IMR-90 (cell line): ENCODE results near the gene NXN. TPM values are rescaled to one million over a fixed set of nuclear protein-coding genes. Genes with fewer than 3 reads are reported as not detected.

ENCODE experiments used
- ATAC-seq: fragments of 200-7000 bp; cut with Tn5 transposase; 2 replicates; pipeline ENCODE4 v1.9.1; 2020; ENCODE audit warnings: low read depth, mild to moderate bottlenecking, moderate library complexity
- BruUV-seq: library from RNA; stranded (reverse); fragments of 400-500 nt; replicated peaks from 2 replicates; lab custom pipeline; 2021; lab: Mats Ljungman, UMichigan
- CTCF ChIA-PET: fragments of 300-600 bp; formaldehyde crosslinking; extraction: SDS; loops from one replicate; lab custom pipeline; 2021; ENCODE audit warnings: antibody characterized with exemption; lab: Yijun Ruan, JAX
- POLR2A ChIA-PET: fragments of 300-600 bp; sonication (Branson Sonifier 250); formaldehyde crosslinking; loops from one replicate; lab custom pipeline; 2022; ENCODE audit warnings: antibody characterized with exemption; ENCODE audit not compliant: unreplicated experiment; lab: Charles Lee
- DNase-seq: peaks from one replicate; pipeline ENCODE4 v3.0.0; 2013
- H2AFZ ChIP-seq: replicated peaks from 2 replicates; pipeline ENCODE3; 2013; ENCODE audit warnings: low read length, mild to moderate bottlenecking; ENCODE audit not compliant: poor library complexity
- H2AK5ac ChIP-seq: 2 replicates; pipeline ENCODE4 v1.6.1; 2013; ENCODE audit warnings: low read depth, low read length, inconsistent platforms
- H2AK9ac ChIP-seq: replicated peaks from 2 replicates; pipeline ENCODE3; 2013; ENCODE audit warnings: mild to moderate bottlenecking, low read depth, low read length, moderate library complexity; ENCODE audit not compliant: poor library complexity
- H2BK120ac ChIP-seq: 2 replicates; pipeline ENCODE4 v1.6.1; 2013; ENCODE audit warnings: low read depth, low read length, inconsistent platforms
- H2BK15ac ChIP-seq: 3 replicates; pipeline ENCODE4 v1.6.1; 2013; ENCODE audit warnings: low read depth, low read length, inconsistent platforms
- H2BK20ac ChIP-seq: 2 replicates; pipeline ENCODE4 v1.6.1; 2013; ENCODE audit warnings: low read depth, mild to moderate bottlenecking, inconsistent platforms, low read length, moderate library complexity
- H2BK5ac ChIP-seq: 2 replicates; pipeline ENCODE4 v1.6.1; 2013; ENCODE audit warnings: mild to moderate bottlenecking, low read depth, low read length, inconsistent platforms; ENCODE audit not compliant: poor library complexity, severe bottlenecking
- H3K14ac ChIP-seq: replicated peaks from 2 replicates; pipeline ENCODE4 v1.6.1; 2013; ENCODE audit warnings: low read depth, low read length, inconsistent platforms
- H3K18ac ChIP-seq: 2 replicates; pipeline ENCODE4 v1.6.1; 2013; ENCODE audit warnings: low read depth, low read length, control low read depth
- H3K23ac ChIP-seq: 2 replicates; pipeline ENCODE4 v1.6.1; 2013; ENCODE audit warnings: low read depth, low read length, inconsistent platforms
- H3K27ac ChIP-seq: 2 replicates; pipeline ENCODE4 v1.5.1; 2013; ENCODE audit warnings: mild to moderate bottlenecking, control low read depth, low read length; ENCODE audit not compliant: insufficient read depth
- H3K27me3 ChIP-seq: 2 replicates; pipeline ENCODE4 v1.6.1; 2013; ENCODE audit warnings: low read length; ENCODE audit not compliant: control insufficient read depth, insufficient read depth
- H3K36me3 ChIP-seq: 2 replicates; pipeline ENCODE4 v1.6.1; 2013; ENCODE audit warnings: low read length, mixed read lengths; ENCODE audit not compliant: control insufficient read depth, insufficient read depth
- H3K4ac ChIP-seq: 2 replicates; pipeline ENCODE4 v1.6.1; 2013; ENCODE audit warnings: low read depth, low read length, inconsistent platforms
- H3K4me1 ChIP-seq: 2 replicates; pipeline ENCODE4 v1.6.1; 2013; ENCODE audit warnings: low read length, mixed read lengths; ENCODE audit not compliant: control insufficient read depth, insufficient read depth
- H3K4me2 ChIP-seq: 2 replicates; pipeline ENCODE4 v1.6.1; 2013; ENCODE audit warnings: low read depth, mild to moderate bottlenecking, control low read depth, low read length, moderate library complexity
- H3K4me3 ChIP-seq: 2 replicates; pipeline ENCODE4 v1.5.1; 2013; ENCODE audit warnings: low read depth, mild to moderate bottlenecking, control low read depth, low read length, moderate library complexity; ENCODE audit not compliant: insufficient read depth
- H3K56ac ChIP-seq: 2 replicates; pipeline ENCODE4 v1.6.1; 2013; ENCODE audit warnings: low read length, inconsistent platforms; ENCODE audit not compliant: insufficient read depth; ENCODE audit errors: extremely low read depth
- H3K79me1 ChIP-seq, 2 experiments: 2 replicates each; pipeline ENCODE4 v1.6.1; 2013; ENCODE audit warnings: low read length in 2 of 2, inconsistent platforms in 1 of 2, low read depth in 1 of 2
- H3K9ac ChIP-seq: 2 replicates; pipeline ENCODE4 v1.6.1; 2013; ENCODE audit warnings: low read depth, low read length, control low read depth
- H3K9me1 ChIP-seq: 2 replicates; pipeline ENCODE4 v1.6.1; 2013; ENCODE audit warnings: low read length, inconsistent platforms; ENCODE audit not compliant: insufficient read depth
- H3K9me3 ChIP-seq: 2 replicates; pipeline ENCODE4 v1.6.1; 2013; ENCODE audit warnings: low read length; ENCODE audit not compliant: control insufficient read depth, insufficient read depth
- H4K20me1 ChIP-seq: 2 replicates; pipeline ENCODE4 v1.6.1; 2013; ENCODE audit warnings: low read length, inconsistent platforms; ENCODE audit not compliant: insufficient read depth
- H4K5ac ChIP-seq: 2 replicates; pipeline ENCODE4 v1.6.1; 2013; ENCODE audit warnings: mild to moderate bottlenecking, low read depth, low read length, control low read depth
- H4K8ac ChIP-seq, 2 experiments: 2 replicates each; pipeline ENCODE4 v1.6.1; 2013; ENCODE audit warnings: low read depth in 2 of 2, low read length in 2 of 2, control low read depth in 1 of 2, inconsistent platforms in 1 of 2
- H4K91ac ChIP-seq: 2 replicates; pipeline ENCODE4 v1.6.1; 2013; ENCODE audit warnings: low read depth, low read length, inconsistent platforms; ENCODE audit not compliant: insufficient read depth
- BHLHE40 ChIP-seq: fragments of 150-350 bp; IDR thresholded peaks from 2 replicates; pipeline ENCODE4 v1.6.1; 2016; ENCODE audit warnings: mild to moderate bottlenecking, low read depth, low read length
- CHD1 ChIP-seq: IDR thresholded peaks from 2 replicates; pipeline ENCODE4 v1.6.1; 2012; ENCODE audit warnings: low read depth, low read length, improper control_type of control experiment
- CTCF ChIP-seq: conservative IDR thresholded peaks from 2 replicates; pipeline ENCODE4 v1.5.1; 2012; ENCODE audit warnings: mild to moderate bottlenecking, low read depth, low read length, improper control_type of control experiment
- ELK1 ChIP-seq: fragments of 150-350 bp; IDR thresholded peaks from 2 replicates; pipeline ENCODE4 v1.6.1; 2016; ENCODE audit warnings: low read depth, mild to moderate bottlenecking, low read length, moderate library complexity, borderline replicate concordance
- FOS ChIP-seq: fragments of 150-350 bp; IDR thresholded peaks from 2 replicates; pipeline ENCODE4 v1.6.1; 2016; ENCODE audit warnings: low read depth, low read length
- MAFK ChIP-seq: IDR thresholded peaks from 2 replicates; pipeline ENCODE4 v1.6.1; 2012; ENCODE audit warnings: low read depth, low read length, improper control_type of control experiment
- MAZ ChIP-seq: IDR thresholded peaks from 2 replicates; pipeline ENCODE4 v1.6.1; 2012; ENCODE audit warnings: low read depth, mild to moderate bottlenecking, low read length, improper control_type of control experiment, moderate library complexity, borderline replicate concordance
- MXI1 ChIP-seq: IDR thresholded peaks from 2 replicates; pipeline ENCODE4 v1.6.1; 2012; ENCODE audit warnings: low read depth, mild to moderate bottlenecking, low read length, moderate library complexity, borderline replicate concordance
- RCOR1 ChIP-seq: IDR thresholded peaks from 2 replicates; pipeline ENCODE4 v1.6.1; 2012; ENCODE audit warnings: mild to moderate bottlenecking, low read length, improper control_type of control experiment; ENCODE audit not compliant: insufficient replicate concordance
- RFX5 ChIP-seq: IDR thresholded peaks from 2 replicates; pipeline ENCODE4 v1.8.0; 2012; ENCODE audit warnings: low read depth, mild to moderate bottlenecking, low read length, moderate library complexity
- SMC3 ChIP-seq: fragments of 150-350 bp; IDR thresholded peaks from 2 replicates; pipeline ENCODE4 v1.6.1; 2016; ENCODE audit warnings: low read depth, mild to moderate bottlenecking, antibody characterized with exemption, low read length, moderate library complexity
- WGBS, 2 experiments: methylation state at CpG; one replicate each; pipeline versions ENCODE4 v1.1.5 to v1.1.7; 2013; ENCODE audit warnings: missing lambda C conversion rate in 2 of 2; ENCODE audit not compliant: insufficient read length in 1 of 2; ENCODE audit errors: extremely low coverage in 2 of 2; 5-methylcytosine and 5-hydroxymethylcytosine counted together
- dilution Hi-C: fragments of 300-500 bp; cut with HindIII; formaldehyde crosslinking; loops from one replicate; pipeline ENCODE4 v1.14.3; 2018; ENCODE audit warnings: low sequenced_read_pairs; ENCODE audit not compliant: unreplicated experiment
- in situ Hi-C: fragments of 300-500 bp; cut with MboI; formaldehyde crosslinking; loops from 3 replicates; pipeline ENCODE4 v1.14.3; 2019; ENCODE audit warnings: low sequenced_read_pairs, inconsistent platforms, mixed read lengths
- intact Hi-C: fragments of 100-400 bp; cut with micrococcal nuclease; formaldehyde crosslinking; loops from 2 replicates; pipeline ENCODE4 v1.10.0; 2022
- polyA plus RNA-seq, 3 experiments: library from polyadenylated mRNA; depleted of rRNA; stranded (reverse); fragments of >200 nt; gene quantifications; 2 replicates each; pipeline ENCODE4 v1.2.3, GENCODE V29; 2012; ENCODE audit warnings: low replicate concordance in 1 of 3
- total RNA-seq: library from RNA; depleted of rRNA; stranded (reverse); fragments of >200 nt; gene quantifications from 2 replicates; pipeline ENCODE4 v1.2.3, GENCODE V29; 2012

The NXN gene
- total and polyA plus RNA-seq, 2 of the 4 experiments (the other 2 are of a cell fraction): 52.5 to 116 TPM

- TF ChIP-seq RFX5 (no peak), BHLHE40 (peak; percentile 100), FOS (peak; percentile 83), MAZ (peak; percentile 18; the same call in 1 of the 2 replicates)
Observed at GRCh38 chr17:927611-928461, 51.7 kb downstream of the NXN start (continued).

GRCh38 chr17:925817-926216 is 53.8 kb downstream of the NXN start:
- H4K20me1 ChIP-seq: peaks cover 41% of the 10 kb centered on the region
- TF ChIP-seq CTCF: no peak
- no peak for TF ChIP-seq CHD1
- no peak for TF ChIP-seq RCOR1
- TF ChIP-seq ELK1: no peak
- TF ChIP-seq MAFK: no peak
- no peak for TF ChIP-seq BHLHE40
- TF ChIP-seq RFX5: no peak
- TF ChIP-seq MXI1: no peak
- no peak for TF ChIP-seq MAZ
- no peak for TF ChIP-seq SMC3

More at GRCh38 chr17:925817-926216, 53.8 kb downstream of the NXN start:
- POLR2A ChIA-PET: no interaction called here
- Histone ChIP-seq H3K27me3 (no peaks in the 10 kb centered on the region), H3K14ac (no peak overlapping the region; the same call in 1 of the 2 replicates), H3K4me3 (no peak overlapping the region), H2BK20ac (0 out of 2 replicates have a peak overlapping the region, but pooled peaks have one; percentile 22), H4K91ac (peak overlapping the region; percentile 61), H2AK5ac (peak overlapping the region; percentile 69), H3K18ac (peak overlapping the region; percentile 72; the same call in 1 of the 2 replicates), H4K5ac (peak overlapping the region; percentile 36; the same call in 1 of the 2 replicates), H3K23ac (no peak overlapping the region), H3K36me3 (peaks cover 21% of the 10 kb centered on the region), H3K4me2 (no peak overlapping the region), H2BK15ac (0 out of 3 replicates have a peak overlapping the region, but pooled peaks have one; percentile 19), H3K27ac (peak overlapping the region; percentile 53; the same call in 1 of the 2 replicates), H3K9me1 (peaks cover 15% of the 10 kb centered on the region; the same call in 1 of the 2 replicates), H3K79me1 (peaks cover 35 to 67% of the 10 kb centered on the region in 2 experiments), H2AFZ (no peak overlapping the region), H3K9ac (no peak overlapping the region; the same call in 1 of the 2 replicates), H3K9me3 (no peaks in the 10 kb centered on the region), H3K56ac (no peak overlapping the region), H2BK5ac (no peak overlapping the region), H3K4me1 (peaks cover 26% of the 10 kb centered on the region), H2BK120ac (0 out of 2 replicates have a peak overlapping the region, but pooled peaks have one; percentile 28), H2AK9ac (no peak overlapping the region), H4K8ac (no peak overlapping the region), H3K4ac (peak overlapping the region; percentile 66; the same call in 1 of the 2 replicates)
- 98% methylated on average over 5 of the region's 6 CpGs; no CpG with 5 or more reads in 1 of the 2 experiments for WGBS, 2 experiments
- no peak for ATAC-seq
- BruUV-seq: no TSS peak
- dilution Hi-C loops: no loop called here
- DNase-seq: no peak
- CTCF ChIA-PET: interaction anchor here (0.9 kb wide), 1 partner anchor 55 kb away, joined by 3 read pairs; no protein-coding TSS in a partner anchor
- in situ Hi-C loops: no loop called here
- intact Hi-C loops: no loop called here
